ENCODE results near the gene PYGB.

- TF ChIP-seq CTCF (IDR thresholded peaks at IDR 0.05) (no peak), EZH2 (IDR thresholded peaks at IDR 0.05; ENCODE audit: borderline replicate concordance, insufficient read depth, low read depth, low read length, poor library complexity, severe bottlenecking) (no peak)
Observed at GRCh38 chr20:25327521-25328235, 79.8 kb downstream of the PYGB start.

Measured in B cell (primary cell).